Vagina (tissue), 2 donors: ENCODE data around the gene PPFIA4.

Experiments used
- POLR2A ChIP-seq, 2 donors: fragments of 450-650 bp; IDR thresholded peaks; one replicate each; pipeline ENCODE4 v1.6.1; 2017; ENCODE audit warnings: antibody characterized with exemption in 2 of 2, mild to moderate bottlenecking in 2 of 2, moderate library complexity in 2 of 2
- POLR2AphosphoS5 ChIP-seq, 2 donors: sonication (generic); formaldehyde crosslinking; IDR thresholded peaks; one replicate each; pipeline ENCODE4 v1.9.0; 2017; ENCODE audit warnings: antibody characterized with exemption in 2 of 2, mild to moderate bottlenecking in 2 of 2, low read depth in 1 of 2; ENCODE audit not compliant: insufficient read depth in 1 of 2
- TF ChIP-seq, protein P1 (sequence below), 3 experiments: fragments of 450-650 bp in 2 of 3; fragments of 200-600 bp in 1 of 3; sonication (generic) in 1 of 3; IDR thresholded peaks; one replicate each; pipeline ENCODE4 v1.5.1; 2017 to 2019; ENCODE audit warnings: antibody characterized with exemption in 3 of 3, mild to moderate bottlenecking in 2 of 3, moderate library complexity in 2 of 3

DNA sequence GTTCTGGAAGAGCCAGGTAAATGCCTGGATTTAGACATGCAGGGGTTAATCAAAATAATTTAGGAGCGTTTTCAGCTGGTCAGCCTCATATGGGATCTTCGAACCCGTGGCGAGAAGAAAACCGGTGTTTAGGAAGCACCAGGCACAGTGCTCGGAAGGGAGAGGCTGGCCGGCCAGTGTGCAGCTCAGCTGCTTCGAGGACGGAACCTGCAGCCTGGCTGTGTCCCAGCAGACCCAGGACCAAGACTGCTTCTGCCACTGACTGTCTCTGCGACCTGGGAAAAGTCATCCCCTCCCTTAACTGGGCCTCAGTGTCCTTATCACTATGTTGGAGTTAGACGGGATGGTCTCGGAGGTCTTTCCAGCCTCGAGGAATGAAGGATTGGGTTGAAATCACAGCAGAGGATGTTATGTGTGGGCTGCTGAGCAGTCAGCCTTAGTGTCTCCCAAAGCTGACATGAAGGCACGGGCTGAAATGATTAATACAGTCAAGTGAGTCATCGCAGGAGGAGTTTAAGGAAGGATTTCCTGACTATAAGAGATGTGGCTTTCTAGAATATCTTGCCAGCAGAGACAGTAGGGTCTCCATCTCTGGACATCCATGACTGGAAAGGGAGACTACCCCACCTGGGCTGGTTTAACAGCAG is 20.8 kb downstream of the PPFIA4 start:
- TF ChIP-seq POLR2AphosphoS5 (IDR thresholded peaks at IDR 0.05; ENCODE audit: insufficient read depth in 1 of 2, low read depth in 1 of 2), result peak in 1 of 2 donors; percentile 64
- TF ChIP-seq POLR2A (IDR thresholded peaks at IDR 0.05), result no peak
- TF ChIP-seq, protein P1, sequence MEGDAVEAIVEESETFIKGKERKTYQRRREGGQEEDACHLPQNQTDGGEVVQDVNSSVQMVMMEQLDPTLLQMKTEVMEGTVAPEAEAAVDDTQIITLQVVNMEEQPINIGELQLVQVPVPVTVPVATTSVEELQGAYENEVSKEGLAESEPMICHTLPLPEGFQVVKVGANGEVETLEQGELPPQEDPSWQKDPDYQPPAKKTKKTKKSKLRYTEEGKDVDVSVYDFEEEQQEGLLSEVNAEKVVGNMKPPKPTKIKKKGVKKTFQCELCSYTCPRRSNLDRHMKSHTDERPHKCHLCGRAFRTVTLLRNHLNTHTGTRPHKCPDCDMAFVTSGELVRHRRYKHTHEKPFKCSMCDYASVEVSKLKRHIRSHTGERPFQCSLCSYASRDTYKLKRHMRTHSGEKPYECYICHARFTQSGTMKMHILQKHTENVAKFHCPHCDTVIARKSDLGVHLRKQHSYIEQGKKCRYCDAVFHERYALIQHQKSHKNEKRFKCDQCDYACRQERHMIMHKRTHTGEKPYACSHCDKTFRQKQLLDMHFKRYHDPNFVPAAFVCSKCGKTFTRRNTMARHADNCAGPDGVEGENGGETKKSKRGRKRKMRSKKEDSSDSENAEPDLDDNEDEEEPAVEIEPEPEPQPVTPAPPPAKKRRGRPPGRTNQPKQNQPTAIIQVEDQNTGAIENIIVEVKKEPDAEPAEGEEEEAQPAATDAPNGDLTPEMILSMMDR (IDR thresholded peaks at IDR 0.05), result no peak
